Measurements from ENCODE around the gene SERPIND1. TPM values are rescaled to one million over a fixed set of nuclear protein-coding genes. Genes with fewer than 3 reads are reported as not detected.

The SERPIND1 gene
- total and polyA plus RNA-seq, 7 donors: 0.03 to 0.12 (median 0.07) TPM; not detected in 4

DNA sequence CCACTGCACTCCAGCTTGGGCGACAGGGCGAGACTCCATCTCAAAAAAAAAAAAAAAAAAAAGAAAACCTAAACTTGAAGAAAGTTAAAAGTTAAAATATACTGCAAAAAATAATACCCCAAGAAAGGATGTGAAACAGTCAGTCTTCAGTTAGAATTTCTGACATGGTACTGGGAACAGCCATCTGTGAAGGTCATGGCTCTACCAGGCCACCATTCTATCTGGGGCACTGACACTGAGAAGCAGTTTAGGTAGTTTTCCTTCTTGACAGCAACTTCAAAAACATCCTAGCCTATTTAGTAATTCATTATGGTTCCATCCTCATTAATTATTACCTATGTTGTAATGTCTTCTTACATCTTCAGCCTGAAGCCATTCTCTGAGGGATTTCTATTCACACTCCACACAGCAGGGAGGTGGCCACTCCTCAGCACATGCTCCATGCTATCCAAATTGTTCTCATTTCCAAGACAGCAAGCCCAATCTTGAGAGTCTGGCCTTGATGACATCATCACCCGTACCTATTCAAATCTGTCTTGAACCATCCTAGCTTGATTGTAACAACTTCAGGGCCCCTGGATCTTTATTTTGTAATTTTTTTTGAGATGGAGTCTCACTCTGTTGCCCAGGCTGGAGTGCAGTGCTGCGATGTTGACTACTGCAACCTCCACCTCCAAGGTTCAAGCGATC, 38.2 kb downstream of the SERPIND1 start:
- intact Hi-C loops (cut with DNase I): no loop called here
- peaks cover 13 to 99% of the 10 kb centered on the region in 2 donors for H3K36me3 ChIP-seq (ENCODE audit: insufficient read depth in 1 of 2, low read depth in 1 of 2)

GRCh38 chr22:20813056-20813455, 39.1 kb downstream of the SERPIND1 start:
- H3K27ac ChIP-seq: no peak overlapping the region
- no peaks in the 10 kb centered on the region for H3K9me3 ChIP-seq
- 88 to 94% (median 88%) methylated on average over 4 of the region's 4 CpGs for WGBS, 3 donors
- intact Hi-C loops (cut with DNase I): no loop called here
- H3K36me3 ChIP-seq (ENCODE audit: insufficient read depth in 1 of 2, low read depth in 1 of 2): peaks cover 11 to 100% of the 10 kb centered on the region in 2 donors
- DNase-seq (no peak), ATAC-seq (no peak)
- no peaks in the 10 kb centered on the region for H3K4me1 ChIP-seq
- no peaks in the 10 kb centered on the region for H3K27me3 ChIP-seq (ENCODE audit: insufficient read depth in 3 of 3, low read length in 2 of 3)
- TF ChIP-seq, protein P1, sequence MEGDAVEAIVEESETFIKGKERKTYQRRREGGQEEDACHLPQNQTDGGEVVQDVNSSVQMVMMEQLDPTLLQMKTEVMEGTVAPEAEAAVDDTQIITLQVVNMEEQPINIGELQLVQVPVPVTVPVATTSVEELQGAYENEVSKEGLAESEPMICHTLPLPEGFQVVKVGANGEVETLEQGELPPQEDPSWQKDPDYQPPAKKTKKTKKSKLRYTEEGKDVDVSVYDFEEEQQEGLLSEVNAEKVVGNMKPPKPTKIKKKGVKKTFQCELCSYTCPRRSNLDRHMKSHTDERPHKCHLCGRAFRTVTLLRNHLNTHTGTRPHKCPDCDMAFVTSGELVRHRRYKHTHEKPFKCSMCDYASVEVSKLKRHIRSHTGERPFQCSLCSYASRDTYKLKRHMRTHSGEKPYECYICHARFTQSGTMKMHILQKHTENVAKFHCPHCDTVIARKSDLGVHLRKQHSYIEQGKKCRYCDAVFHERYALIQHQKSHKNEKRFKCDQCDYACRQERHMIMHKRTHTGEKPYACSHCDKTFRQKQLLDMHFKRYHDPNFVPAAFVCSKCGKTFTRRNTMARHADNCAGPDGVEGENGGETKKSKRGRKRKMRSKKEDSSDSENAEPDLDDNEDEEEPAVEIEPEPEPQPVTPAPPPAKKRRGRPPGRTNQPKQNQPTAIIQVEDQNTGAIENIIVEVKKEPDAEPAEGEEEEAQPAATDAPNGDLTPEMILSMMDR (IDR thresholded peaks at IDR 0.05): no peak
- no peak overlapping the region for H3K4me3 ChIP-seq

More for the DNA sequence above, 38.2 kb downstream of the SERPIND1 start:
- no peaks in the 10 kb centered on the region for H3K9me3 ChIP-seq
- WGBS, 3 donors: 95 to 99% (median 97%) methylated on average over 3 to 5 of the region's 5 CpGs
- H3K27ac ChIP-seq: no peak overlapping the region
- TF ChIP-seq, protein P1 (IDR thresholded peaks at IDR 0.05): no peak
- ATAC-seq (no peak), DNase-seq (no peak)
- H3K4me3 ChIP-seq: no peak overlapping the region
- no peaks in the 10 kb centered on the region for H3K27me3 ChIP-seq (ENCODE audit: insufficient read depth in 3 of 3, low read length in 2 of 3)
- no peaks in the 10 kb centered on the region for H3K4me1 ChIP-seq

DNA sequence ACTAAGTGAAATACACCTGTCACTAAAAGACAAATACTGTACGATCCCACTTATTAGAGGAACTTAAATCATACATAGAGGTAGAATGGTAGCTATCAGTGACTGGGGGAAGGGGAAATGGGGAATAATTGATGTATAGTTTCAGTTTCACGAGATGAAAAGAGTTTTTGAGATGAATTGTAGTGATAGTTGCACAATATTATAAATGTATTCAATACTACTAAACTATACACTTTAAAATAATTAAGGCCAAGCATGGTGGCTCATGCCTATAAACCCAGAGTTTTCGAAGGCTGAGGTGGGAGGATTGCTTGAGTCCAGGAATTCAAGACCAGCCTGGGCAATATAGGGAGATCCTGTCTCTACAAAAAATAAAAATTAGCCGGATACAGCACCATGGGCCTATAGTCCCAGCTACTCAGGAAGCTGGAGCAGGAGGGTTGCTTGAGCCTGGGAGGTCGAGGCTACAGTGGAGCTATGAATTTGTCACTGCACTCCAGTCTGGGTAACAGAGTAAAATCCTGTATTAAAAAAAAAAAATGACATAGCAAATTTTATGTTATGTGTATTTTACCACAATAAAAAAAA, 40.4 kb downstream of the SERPIND1 start:
- 93 to 96% (median 95%) methylated on average over 5 of the region's 5 CpGs for WGBS, 3 donors
- intact Hi-C loops (cut with DNase I): no loop called here
- no peak overlapping the region for H3K4me3 ChIP-seq
- H3K4me1 ChIP-seq: no peaks in the 10 kb centered on the region
- H3K36me3 ChIP-seq (ENCODE audit: insufficient read depth in 1 of 2, low read depth in 1 of 2): peaks cover 11 to 100% of the 10 kb centered on the region in 2 donors
- TF ChIP-seq, protein P1 (IDR thresholded peaks at IDR 0.05): no peak
- H3K9me3 ChIP-seq: no peaks in the 10 kb centered on the region
- ATAC-seq: no peak
- no peak overlapping the region for H3K27ac ChIP-seq
- no peaks in the 10 kb centered on the region for H3K27me3 ChIP-seq (ENCODE audit: insufficient read depth in 3 of 3, low read length in 2 of 3)
- no peak for DNase-seq

DNA sequence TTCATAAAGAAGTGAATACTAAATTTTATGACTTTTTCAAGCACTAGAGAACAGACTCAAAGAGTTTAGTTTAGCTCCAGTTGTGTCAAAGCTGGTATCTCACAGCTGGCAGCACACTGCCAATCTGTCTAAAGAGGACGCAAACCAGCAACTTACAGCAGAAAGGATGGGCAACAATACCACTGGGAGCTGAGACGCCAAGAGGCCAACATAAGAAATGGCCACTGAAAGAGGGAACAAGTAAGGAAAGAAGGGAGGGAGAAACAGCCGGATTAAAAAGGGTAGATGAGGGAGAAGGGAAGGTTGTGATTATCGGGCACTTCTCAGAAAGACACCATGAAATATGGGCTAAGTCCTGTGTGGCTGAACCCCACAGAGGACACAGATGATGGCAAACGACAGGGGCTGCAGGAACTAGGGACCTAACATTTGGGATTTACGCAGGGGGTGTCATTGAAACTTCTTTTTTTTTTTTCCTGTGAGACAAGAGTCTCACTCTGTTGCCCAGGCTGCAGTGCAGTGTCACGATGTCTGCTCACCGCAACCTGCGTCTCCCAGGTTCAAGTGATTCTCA, 41.7 kb downstream of the SERPIND1 start:
- Histone ChIP-seq H3K36me3 (ENCODE audit: insufficient read depth in 1 of 2, low read depth in 1 of 2) (peaks cover 11 to 100% of the 10 kb centered on the region in 2 donors), H3K27me3 (ENCODE audit: insufficient read depth in 3 of 3, low read length in 2 of 3) (no peaks in the 10 kb centered on the region), H3K9me3 (no peaks in the 10 kb centered on the region), H3K27ac (no peak overlapping the region), H3K4me1 (no peaks in the 10 kb centered on the region), H3K4me3 (no peak overlapping the region)
- intact Hi-C loops (cut with DNase I): no loop called here
- no peak for ATAC-seq
- DNase-seq: no peak
- 93 to 95% (median 94%) methylated on average over 9 of the region's 9 CpGs for WGBS, 3 donors
- TF ChIP-seq, protein P1 (IDR thresholded peaks at IDR 0.05): no peak
